ENCODE results near the gene CDH4. TPM values are rescaled to one million over a fixed set of nuclear protein-coding genes. Genes with fewer than 3 reads are reported as not detected.

CDH4 gene
- total RNA-seq, 1 experiment from 2014 or later = not detected

- TF ChIP-seq, protein P1, sequence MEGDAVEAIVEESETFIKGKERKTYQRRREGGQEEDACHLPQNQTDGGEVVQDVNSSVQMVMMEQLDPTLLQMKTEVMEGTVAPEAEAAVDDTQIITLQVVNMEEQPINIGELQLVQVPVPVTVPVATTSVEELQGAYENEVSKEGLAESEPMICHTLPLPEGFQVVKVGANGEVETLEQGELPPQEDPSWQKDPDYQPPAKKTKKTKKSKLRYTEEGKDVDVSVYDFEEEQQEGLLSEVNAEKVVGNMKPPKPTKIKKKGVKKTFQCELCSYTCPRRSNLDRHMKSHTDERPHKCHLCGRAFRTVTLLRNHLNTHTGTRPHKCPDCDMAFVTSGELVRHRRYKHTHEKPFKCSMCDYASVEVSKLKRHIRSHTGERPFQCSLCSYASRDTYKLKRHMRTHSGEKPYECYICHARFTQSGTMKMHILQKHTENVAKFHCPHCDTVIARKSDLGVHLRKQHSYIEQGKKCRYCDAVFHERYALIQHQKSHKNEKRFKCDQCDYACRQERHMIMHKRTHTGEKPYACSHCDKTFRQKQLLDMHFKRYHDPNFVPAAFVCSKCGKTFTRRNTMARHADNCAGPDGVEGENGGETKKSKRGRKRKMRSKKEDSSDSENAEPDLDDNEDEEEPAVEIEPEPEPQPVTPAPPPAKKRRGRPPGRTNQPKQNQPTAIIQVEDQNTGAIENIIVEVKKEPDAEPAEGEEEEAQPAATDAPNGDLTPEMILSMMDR (IDR thresholded peaks at IDR 0.05; ENCODE audit: insufficient read depth in 1 of 2, low read depth in 1 of 2, low read length in 1 of 2, severe bottlenecking in 1 of 2, unreplicated experiment in 1 of 2) = no peak
- Mint-ChIP-seq H3K4me3 (ENCODE audit: unreplicated experiment) (no peak overlapping the region), H3K27me3 (ENCODE audit: insufficient read depth, unreplicated experiment) (peaks cover 22% of the 10 kb centered on the region), H3K4me1 (ENCODE audit: low read depth, unreplicated experiment) (no peaks in the 10 kb centered on the region), H3K27ac (ENCODE audit: unreplicated experiment) (no peak overlapping the region), H3K9me3 (ENCODE audit: unreplicated experiment) (peaks cover 13% of the 10 kb centered on the region), H3K36me3 (ENCODE audit: insufficient read depth, unreplicated experiment) (no peaks in the 10 kb centered on the region)
- Histone ChIP-seq H3K36me3 (ENCODE audit: control insufficient read depth, insufficient read depth, low read length) (no peaks in the 10 kb centered on the region), H3K4me1 (no peaks in the 10 kb centered on the region), H3K4me3 (ENCODE audit: low read depth, low read length) (no peak overlapping the region), H3K9me3 (peaks cover 21% of the 10 kb centered on the region), H3K27me3 (replicated peaks; ENCODE audit: control insufficient read depth, insufficient read depth, low read length) (peaks cover 2% of the 10 kb centered on the region; the same call in 1 of the 2 replicates)
- ChIA-PET CTCF (interaction anchor here (0.7 to 1.6 kb wide), 2 partner anchors 10 to 12 kb away, joined by 4 to 6 read pairs; no protein-coding TSS in a partner anchor), POLR2A (no interaction called here)
- intact Hi-C loops (cut with micrococcal nuclease; ENCODE audit: unreplicated experiment) = no loop called here
- no TSS peak for BruUV-seq (replicated peaks)
- DNase-seq = no peak
These were observed 656.3 kb downstream of the CDH4 start for GRCh38 chr20:61908057-61909026.

DNA sequence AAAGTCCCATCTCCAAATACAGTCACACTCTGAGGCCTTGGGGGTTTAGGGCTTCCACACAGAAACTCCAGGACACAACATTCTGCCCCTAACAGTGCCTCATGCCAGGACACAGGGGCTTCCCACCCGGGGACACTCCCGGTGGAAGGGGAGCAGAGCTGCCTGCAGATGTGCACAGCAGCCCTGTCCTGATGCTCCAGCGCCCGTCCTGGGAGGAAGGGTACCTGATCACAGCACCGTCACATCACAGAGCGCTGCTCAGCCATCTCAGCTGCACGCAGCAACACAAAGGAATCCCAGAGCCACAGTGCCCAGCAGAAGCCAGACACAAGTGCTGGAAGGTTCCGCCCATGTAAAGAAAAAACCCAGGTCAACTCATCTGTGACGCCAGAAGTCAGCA, 657.0 kb downstream of the CDH4 start:
- DNase-seq = no peak
- H3K4me1 ChIP-seq = no peaks in the 10 kb centered on the region
- Mint-ChIP-seq H3K4me1 (ENCODE audit: low read depth, unreplicated experiment) (no peaks in the 10 kb centered on the region), H3K9me3 (ENCODE audit: unreplicated experiment) (peaks cover 13% of the 10 kb centered on the region), H3K27ac (ENCODE audit: unreplicated experiment) (no peak overlapping the region), H3K27me3 (ENCODE audit: insufficient read depth, unreplicated experiment) (peaks cover 18% of the 10 kb centered on the region), H3K36me3 (ENCODE audit: insufficient read depth, unreplicated experiment) (no peaks in the 10 kb centered on the region), H3K4me3 (ENCODE audit: unreplicated experiment) (no peak overlapping the region)
- ChIA-PET POLR2A (no interaction called here), CTCF (interaction anchor here (0.7 kb wide), 1 partner anchor 13 kb away, joined by 3 read pairs; no protein-coding TSS in a partner anchor)
- H3K9me3 ChIP-seq = peaks cover 21% of the 10 kb centered on the region
- TF ChIP-seq, protein P1 (IDR thresholded peaks at IDR 0.05; ENCODE audit: insufficient read depth in 1 of 2, low read depth in 1 of 2, low read length in 1 of 2, severe bottlenecking in 1 of 2, unreplicated experiment in 1 of 2) = no peak
- H3K4me3 ChIP-seq (ENCODE audit: low read depth, low read length) = no peak overlapping the region
- no TSS peak for BruUV-seq (replicated peaks)
- intact Hi-C loops (cut with micrococcal nuclease; ENCODE audit: unreplicated experiment) = no loop called here
- H3K36me3 ChIP-seq (ENCODE audit: control insufficient read depth, insufficient read depth, low read length) = no peaks in the 10 kb centered on the region
- H3K27me3 ChIP-seq (replicated peaks; ENCODE audit: control insufficient read depth, insufficient read depth, low read length) = peaks cover 2% of the 10 kb centered on the region; the same call in 1 of the 2 replicates

GRCh38 chr20:61909821-61910220, 657.8 kb downstream of the CDH4 start:
- intact Hi-C loops (cut with micrococcal nuclease; ENCODE audit: unreplicated experiment) = no loop called here
- H3K9me3 Mint-ChIP-seq (ENCODE audit: unreplicated experiment) = peaks cover 13% of the 10 kb centered on the region
- peaks cover 23% of the 10 kb centered on the region for H3K27me3 Mint-ChIP-seq (ENCODE audit: insufficient read depth, unreplicated experiment)
- no peaks in the 10 kb centered on the region for H3K36me3 ChIP-seq (ENCODE audit: control insufficient read depth, insufficient read depth, low read length)
- H3K27me3 ChIP-seq (replicated peaks; ENCODE audit: control insufficient read depth, insufficient read depth, low read length) = peaks cover 2% of the 10 kb centered on the region; the same call in 1 of the 2 replicates
- no peak overlapping the region for H3K4me3 Mint-ChIP-seq (ENCODE audit: unreplicated experiment)
- TF ChIP-seq, protein P1 (IDR thresholded peaks at IDR 0.05; ENCODE audit: insufficient read depth in 1 of 2, low read depth in 1 of 2, low read length in 1 of 2, severe bottlenecking in 1 of 2, unreplicated experiment in 1 of 2) = no peak
- H3K4me3 ChIP-seq (ENCODE audit: low read depth, low read length) = no peak overlapping the region
- H3K36me3 Mint-ChIP-seq (ENCODE audit: insufficient read depth, unreplicated experiment) = no peaks in the 10 kb centered on the region
- no peak for DNase-seq
- ChIA-PET CTCF (interaction anchor here (0.7 kb wide), 1 partner anchor 13 kb away, joined by 3 read pairs; no protein-coding TSS in a partner anchor), POLR2A (no interaction called here)
- H3K27ac Mint-ChIP-seq (ENCODE audit: unreplicated experiment) = no peak overlapping the region
- no TSS peak for BruUV-seq (replicated peaks)
- no peaks in the 10 kb centered on the region for H3K4me1 ChIP-seq
- peaks cover 21% of the 10 kb centered on the region for H3K9me3 ChIP-seq
- no peaks in the 10 kb centered on the region for H3K4me1 Mint-ChIP-seq (ENCODE audit: low read depth, unreplicated experiment)
